Stimulated activated CD8-positive, alpha-beta memory T cell treated with anti-CD3 and anti-CD28 coated beads, Interleukin-15, amount 100 ng/mL, for 1 hour (primary cell): ENCODE measurements around the gene HIVEP3.
"Not testable (repeated sequence)": the region's sequence is repeated elsewhere in the genome, so short reads cannot be mapped to it uniquely, and the experiment has no call there.

Source experiments
- DNase-seq: peaks from one replicate; pipeline ENCODE4 v3.0.0-alpha.2; 2020; ENCODE audit warnings: low read depth

HIVEP3 gene

DNA sequence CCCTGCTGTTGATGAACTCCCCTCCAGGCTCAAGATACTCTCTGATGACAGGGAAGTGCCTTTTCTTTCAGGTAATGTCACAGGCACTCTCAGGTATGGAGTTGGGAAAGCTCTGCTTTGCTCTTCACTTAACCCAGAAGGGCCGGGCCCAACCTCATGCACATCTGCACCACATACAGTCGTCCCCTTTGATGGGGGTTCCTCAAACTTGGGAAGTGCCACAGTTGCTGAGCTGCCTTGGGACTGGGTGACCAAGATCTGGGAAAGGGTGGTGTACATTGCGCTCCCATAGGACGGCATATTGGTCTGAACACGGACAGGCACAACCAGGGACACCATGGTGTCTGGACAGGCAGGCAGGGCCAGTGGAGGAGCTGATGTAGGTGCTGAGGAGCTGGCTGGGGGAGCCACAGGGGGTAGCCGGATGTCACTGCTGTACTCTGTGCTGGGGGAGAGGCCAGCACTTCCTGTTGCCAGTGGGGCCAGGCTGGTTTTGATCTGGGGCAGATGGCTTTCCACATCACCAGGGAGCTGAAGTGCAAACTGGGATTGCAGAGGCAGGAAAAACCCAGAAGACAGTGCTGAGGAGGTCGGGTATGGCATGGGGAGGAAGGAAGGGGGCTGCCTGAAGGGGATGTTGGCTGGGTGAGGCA is 338.1 kb downstream of the HIVEP3 start:
- DNase-seq: no peak

DNA sequence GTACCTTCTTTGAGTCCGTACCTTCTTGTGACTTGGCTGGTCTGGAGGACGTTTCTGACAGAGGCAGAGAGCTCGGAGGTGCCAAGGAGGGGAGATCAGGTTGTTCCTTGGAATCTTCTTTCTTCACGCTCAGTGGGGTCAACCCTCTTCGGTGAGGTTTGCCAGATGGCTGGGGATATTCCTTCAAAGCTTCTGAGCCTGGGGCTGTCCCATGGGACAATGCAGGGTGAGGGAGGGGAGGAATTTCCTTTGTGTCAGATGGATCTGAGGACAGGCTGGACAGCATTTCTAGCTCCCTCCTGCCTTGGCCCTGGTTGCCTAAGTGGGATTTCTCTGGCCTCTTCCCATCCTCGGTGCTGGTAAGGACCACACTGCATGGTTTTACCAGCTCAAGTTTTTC is 338.7 kb downstream of the HIVEP3 start:
- DNase-seq: no peak

DNA sequence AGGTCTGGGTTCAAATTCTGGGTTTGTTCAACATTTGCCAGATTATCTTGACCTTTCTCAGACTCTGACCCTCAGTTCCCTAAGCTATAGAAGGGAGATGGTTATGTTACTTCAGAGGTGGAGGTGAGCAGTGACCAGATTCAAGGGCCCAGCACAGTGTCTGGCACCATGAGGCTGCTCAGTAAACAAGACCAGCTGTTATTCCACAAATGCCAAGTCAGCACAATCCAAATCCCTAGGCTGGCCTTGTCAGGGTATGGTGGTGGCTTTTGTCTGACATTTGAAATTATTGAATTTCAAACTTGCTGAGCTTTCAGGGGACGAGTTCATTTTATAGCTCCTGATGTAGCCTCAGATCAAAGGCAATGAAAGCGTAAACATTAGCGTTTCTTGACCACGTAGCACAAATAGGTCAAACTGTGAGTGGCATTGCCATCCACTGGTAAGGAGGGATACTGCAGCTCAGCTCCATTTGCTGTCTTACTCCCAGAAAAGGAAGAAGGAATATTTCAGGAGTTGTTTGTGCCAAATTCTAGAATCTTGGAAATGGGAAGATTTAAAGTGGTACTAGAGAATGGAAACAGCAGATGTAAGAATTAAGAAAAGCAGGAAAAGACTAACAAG is 339.9 kb downstream of the HIVEP3 start:
- DNase-seq: no peak

GRCh38 chr1:41576620-41577019 is 342.1 kb downstream of the HIVEP3 start:
- no peak for DNase-seq

DNA sequence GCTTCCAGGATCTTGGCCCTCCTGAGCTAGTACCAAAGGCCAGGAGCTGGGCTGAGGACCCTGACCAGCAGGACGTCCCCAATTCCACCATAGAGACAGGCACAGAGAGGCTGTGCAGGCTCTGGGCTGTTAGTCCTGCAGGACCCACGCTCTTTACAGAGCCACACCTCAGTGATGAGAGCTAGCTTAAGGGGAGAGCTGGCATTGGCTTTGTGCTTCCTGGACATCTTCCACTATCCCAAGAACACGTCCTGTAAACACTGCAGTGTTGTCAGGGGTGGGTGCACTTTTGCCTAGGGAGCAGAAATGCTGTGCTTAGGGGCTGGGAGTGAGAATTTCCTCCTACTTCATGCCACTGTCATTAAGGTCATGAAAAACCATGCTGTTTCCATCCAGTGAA is 342.5 kb downstream of the HIVEP3 start:
- DNase-seq: no peak

GRCh38 chr1:41574842-41575241 is 343.9 kb downstream of the HIVEP3 start:
- no peak for DNase-seq

- peak; percentile 65 for DNase-seq
Observed at GRCh38 chr1:41573785-41574713, 344.7 kb downstream of the HIVEP3 start.

GRCh38 chr1:41573194-41573593 is 345.5 kb downstream of the HIVEP3 start:
- no peak for DNase-seq

DNA sequence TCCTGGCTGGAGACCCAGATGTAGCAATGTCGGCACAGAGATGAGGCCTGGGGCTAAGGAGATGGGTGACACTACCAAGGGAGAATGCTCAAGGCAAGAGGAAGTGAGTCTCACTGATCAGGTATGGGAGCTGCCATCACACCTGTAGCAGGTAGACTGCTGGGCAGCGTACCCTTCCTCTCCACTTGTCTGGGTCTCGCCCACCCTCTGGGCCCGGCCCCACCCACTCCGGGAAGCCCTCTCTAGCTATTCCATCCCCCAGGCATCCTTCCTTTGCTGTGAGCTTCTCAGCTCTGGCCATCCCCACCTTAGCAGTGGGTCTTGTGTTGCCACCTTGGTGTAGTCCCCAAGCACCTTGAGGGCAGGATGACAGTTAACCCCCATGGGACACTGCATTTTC is 346.5 kb downstream of the HIVEP3 start:
- DNase-seq: no peak

DNA sequence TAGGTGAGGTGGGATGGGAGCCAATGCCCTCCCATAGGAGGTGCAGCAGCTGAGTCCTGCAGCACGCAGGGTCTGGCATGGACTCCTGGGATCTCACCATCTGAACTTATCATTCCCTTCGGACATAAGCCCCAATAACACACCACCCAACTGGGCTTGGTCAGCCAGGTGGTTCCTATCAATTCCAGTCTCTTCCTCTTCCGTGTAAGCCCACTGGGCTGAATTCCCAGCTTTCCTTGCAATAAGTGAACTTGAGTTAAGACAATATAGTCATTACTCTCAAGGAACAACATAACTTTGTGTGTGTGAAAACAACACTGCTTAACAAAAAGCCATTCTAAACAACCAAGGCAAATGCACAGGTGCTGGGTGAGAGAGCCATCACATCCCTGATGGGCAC is 347.7 kb downstream of the HIVEP3 start:
- no peak for DNase-seq

GRCh38 chr1:41568204-41568603 is 350.5 kb downstream of the HIVEP3 start:
- DNase-seq: no peak

DNA sequence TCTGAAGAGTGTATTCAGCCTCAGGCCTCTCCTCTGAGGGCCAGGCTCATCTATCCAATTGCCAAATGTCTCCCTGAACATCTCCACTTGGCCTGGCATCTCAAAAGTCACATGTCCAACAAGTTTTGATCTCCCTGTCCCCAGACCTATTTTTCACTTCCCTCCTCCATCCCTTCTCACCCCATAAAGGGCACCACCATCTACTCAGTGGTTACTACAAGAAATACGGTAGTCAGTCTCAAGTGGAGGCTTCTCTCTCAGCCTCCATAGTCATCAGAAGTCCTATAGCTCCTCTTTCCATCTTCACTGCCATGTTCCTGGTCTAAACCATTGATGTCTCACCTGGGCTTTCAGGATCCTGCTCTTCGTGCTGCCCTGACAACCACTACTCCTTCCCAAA is 351.8 kb downstream of the HIVEP3 start:
- DNase-seq: no peak

DNA sequence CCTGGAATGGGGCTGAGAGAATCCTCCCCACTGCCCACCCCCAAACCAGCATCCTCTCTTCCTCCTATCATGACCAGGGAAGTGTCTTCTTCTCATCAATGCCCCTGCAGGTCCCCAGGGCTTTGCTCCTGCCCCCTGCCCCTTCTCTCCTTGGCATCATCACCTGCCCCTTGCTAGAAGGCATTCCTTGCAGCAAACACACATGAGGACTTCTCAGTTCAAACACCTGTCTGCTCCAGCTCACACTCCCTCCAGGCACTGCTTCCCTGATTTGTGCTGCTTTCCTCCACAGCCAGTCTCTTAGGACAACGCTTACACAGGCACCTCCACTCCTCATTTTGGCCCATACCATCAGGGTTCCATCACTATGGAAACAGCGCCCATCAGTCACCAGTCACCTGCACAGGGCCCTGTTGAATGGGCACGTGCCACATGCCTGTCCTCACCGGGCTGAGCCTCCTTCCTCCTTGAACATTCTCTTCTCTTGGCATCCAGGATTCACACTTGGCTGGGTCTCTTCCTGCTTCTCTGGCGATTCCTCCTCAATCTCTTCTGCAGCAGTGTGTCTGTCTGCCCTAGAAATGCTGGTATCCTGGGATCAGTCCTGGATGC is 352.3 kb downstream of the HIVEP3 start:
- DNase-seq: no peak

GRCh38 chr1:41564741-41565475 is 353.8 kb downstream of the HIVEP3 start:
- DNase-seq: no peak

- DNase-seq: no peak
Observed at GRCh38 chr1:41562328-41562727, 356.4 kb downstream of the HIVEP3 start.

- no peak for DNase-seq
Observed at GRCh38 chr1:41560931-41561330, 357.8 kb downstream of the HIVEP3 start.

DNA sequence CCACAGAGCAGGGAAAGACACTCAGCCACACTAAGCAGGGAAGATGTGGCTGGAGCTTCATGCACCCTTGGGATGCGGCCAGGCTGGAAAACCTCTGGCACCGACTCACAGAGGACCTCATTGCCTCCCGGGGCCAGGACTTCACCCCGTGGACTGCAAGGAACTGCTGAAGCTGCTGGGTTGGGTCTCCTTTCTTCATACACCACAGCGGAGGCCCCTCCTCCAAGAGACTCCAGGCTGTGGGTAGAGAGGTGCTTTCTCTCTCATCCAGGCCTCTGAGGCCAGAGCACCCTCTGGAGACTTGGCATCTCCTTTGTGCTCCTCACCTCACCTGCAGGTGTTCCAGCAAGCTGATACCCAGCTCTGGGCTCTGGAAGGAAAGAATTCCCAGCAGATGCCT is 358.2 kb downstream of the HIVEP3 start:
- no peak for DNase-seq

DNA sequence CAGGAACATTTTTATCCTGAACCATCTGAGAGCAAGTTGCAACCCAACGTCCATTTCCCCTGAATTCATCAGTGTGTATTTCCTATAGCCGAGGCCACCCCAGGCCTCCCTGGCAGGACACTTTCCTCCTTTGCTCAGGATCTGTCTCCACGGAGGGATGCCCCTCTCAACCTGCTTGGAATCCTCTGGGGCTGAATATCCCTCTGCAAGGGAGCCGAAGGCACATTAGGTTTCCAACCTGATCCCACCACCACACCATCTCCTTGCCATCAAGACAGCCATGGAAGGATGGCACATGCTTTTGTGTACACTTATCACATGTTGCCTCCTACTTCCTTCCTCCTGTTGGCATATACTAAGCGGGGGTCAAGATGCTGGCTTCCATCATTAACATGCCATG is 359.4 kb downstream of the HIVEP3 start:
- DNase-seq: no peak

GRCh38 chr1:41558761-41559171 is 360.0 kb downstream of the HIVEP3 start:
- no peak for DNase-seq

DNA sequence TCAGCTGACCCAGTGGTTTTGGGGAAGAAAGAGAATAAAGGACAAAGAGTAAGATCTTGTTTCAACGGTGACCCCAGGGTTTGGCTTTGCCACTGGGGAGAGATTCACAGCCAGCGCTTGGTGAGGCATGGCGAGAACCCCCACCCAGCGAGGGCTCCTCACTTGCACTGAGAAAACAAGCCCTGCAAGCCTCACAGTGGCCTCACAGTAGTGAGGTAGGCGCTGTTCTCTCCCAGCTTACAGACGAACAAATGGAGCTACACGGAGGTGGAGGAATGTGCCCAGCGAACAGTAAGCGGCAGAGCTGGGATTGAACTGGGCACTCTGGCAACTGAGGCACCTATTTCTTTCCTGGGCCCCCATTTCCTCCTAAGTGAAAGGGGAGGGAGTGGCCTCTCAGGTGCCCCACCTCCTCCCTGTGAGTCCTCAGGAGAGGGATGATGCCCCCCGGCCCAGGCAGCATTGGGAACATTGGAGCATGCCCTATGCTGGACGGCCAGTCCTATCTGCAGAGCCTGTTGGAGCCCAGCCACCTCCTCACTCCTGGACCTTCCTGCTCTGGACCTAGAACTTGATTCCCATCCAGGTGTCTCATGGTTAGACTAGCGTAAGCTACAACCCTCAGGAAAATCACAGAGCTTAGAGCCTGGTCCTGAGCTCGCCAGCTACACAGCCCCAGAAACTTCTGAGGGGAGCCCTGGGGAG is 360.8 kb downstream of the HIVEP3 start:
- no peak for DNase-seq

DNA sequence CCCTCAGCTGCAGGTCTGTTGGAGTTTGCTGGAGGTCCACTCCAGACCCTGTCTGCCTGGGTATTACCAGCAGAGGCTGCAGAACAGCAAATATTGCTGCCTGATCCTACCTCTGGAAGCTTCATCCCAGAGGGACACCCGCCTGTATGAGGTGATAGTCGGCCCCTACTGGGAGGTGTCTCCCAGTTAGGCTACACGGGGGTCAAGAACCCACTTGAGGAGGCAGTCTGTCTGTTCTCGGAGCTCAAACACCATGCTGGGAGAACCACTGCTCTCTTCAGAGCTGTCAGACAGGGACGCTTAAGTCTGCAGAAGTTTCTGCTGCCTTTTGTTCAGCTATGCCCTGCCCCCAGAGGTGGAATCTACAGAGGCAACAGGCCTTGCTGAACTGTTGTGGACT is 364.0 kb downstream of the HIVEP3 start:
- DNase-seq: not testable (repeated sequence)
